GM12874 (cell line): ENCODE measurements around the gene IER2.

Source experiments
- CTCF ChIP-seq: IDR thresholded peaks from 2 replicates; pipeline ENCODE4 v1.5.1; 2011; ENCODE audit warnings: low read depth, mild to moderate bottlenecking, control low read depth, low read length, moderate library complexity; ENCODE audit not compliant: insufficient read depth

Gene IER2

GRCh38 chr19:13116282-13117175, 33.7 kb upstream of the IER2 start, which contains the start of gene TRMT1:
Gene TRMT1 (minus strand): TSS chr19:13116740. CDS start chr19:13116399, 341 bp downstream.
- TF ChIP-seq CTCF, result no peak

GRCh38 chr19:13117176-13117771, 32.9 kb upstream of the IER2 start:
- no peak for TF ChIP-seq CTCF

- TF ChIP-seq CTCF, result no peak
Measured at GRCh38 chr19:13117772-13118423, 32.3 kb upstream of the IER2 start, which contains the start of gene NACC1. Gene NACC1 (plus strand): TSS chr19:13118264. CDS start chr19:13135208, 16,944 bp downstream.

GRCh38 chr19:13118424-13119193, 31.6 kb upstream of the IER2 start:
- no peak for TF ChIP-seq CTCF

GRCh38 chr19:13119627-13120026, 30.6 kb upstream of the IER2 start:
- TF ChIP-seq CTCF, result no peak

- TF ChIP-seq CTCF, result no peak
Measured at GRCh38 chr19:13120031-13120430, 30.2 kb upstream of the IER2 start.
